Stimulated activated CD4-positive, alpha-beta T cell treated with anti-CD3 and anti-CD28 coated beads, Interleukin-12 subunit alpha, Interleukin-12 subunit beta, amount 100 ng/mL, for 4 hours (primary cell): ENCODE data around the gene HNRNPM.

ENCODE experiments used
- DNase-seq: peaks from one replicate; pipeline ENCODE4 v3.0.0-alpha.2; 2020

Gene HNRNPM

DNA sequence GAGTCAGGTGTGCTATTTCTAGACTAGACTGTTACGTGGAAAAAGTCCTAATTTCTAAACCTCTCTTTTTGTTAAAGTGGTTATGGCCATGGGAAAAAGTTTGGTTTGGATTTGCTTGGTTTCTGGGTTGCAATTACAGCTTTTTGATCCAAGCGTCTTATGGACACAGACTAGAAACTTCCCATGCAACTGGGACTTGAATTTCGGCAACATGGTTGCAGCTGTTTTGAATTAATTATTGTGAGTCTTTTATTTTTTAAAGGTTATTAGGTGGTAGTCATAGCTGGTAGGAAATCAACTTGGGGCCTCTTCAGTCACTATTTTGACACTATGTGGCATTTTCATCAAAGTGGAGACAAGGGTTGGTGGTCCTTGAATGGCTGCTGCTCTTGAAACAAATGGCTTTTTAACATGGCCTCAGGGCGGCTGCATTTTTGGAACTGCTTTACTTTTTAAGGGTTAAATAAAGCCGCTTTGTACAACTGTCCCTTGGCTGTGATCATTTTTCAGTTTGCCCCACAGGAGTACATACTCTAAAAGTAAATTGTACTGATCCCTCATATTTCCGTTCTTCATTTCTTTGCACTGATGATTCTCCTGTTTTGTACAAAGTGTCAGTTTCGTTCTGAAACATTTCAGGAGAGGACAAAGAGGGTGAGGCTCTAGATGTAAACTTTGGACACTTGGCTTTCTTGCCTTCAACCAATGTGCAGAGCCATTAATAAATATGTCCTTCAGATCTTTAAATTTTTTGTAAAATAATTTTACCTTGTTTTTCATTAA is 15.9 kb downstream of the HNRNPM start:
- DNase-seq = no peak

GRCh38 chr19:8461376-8461775 is 16.6 kb downstream of the HNRNPM start:
- DNase-seq = no peak

- DNase-seq = no peak
Measured at GRCh38 chr19:8461891-8462290, 17.1 kb downstream of the HNRNPM start.

DNA sequence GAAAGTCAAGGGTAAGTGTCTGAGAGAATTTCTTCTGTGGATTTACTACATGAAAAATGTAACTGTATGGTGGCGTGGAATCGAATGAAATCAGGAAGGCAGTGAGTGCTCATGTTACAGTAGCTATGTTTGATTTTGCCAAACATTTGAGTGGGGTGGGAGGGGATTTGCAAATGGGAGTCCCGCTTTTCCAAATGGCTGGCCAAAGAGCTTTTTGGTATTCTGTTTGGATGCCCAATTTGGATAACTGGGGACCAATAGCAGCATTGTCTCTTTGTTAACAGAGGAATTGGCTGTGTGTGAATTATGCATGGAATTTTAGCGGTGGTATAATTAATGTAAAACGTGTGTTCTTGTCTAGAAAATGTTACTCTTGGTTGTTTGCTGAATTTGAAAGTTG is 17.8 kb downstream of the HNRNPM start:
- DNase-seq = no peak

- no peak for DNase-seq
Measured at GRCh38 chr19:8463365-8463764, 18.6 kb downstream of the HNRNPM start.

DNA sequence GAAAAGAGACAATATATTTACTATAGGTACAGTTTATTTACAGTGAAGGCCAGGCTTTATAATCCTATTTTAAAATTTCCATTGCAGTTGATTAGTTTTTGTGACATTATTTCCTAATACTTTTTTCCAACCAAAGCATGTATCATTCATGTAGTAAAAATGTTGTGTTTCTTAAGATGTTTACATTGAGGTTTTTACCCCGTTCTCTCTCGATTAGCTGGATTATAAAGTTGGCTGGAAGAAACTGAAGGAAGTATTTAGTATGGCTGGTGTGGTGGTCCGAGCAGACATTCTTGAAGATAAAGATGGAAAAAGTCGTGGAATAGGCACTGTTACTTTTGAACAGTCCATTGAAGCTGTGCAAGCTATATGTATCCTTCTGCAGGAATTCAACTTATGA is 21.2 kb downstream of the HNRNPM start:
- no peak for DNase-seq

- no peak for DNase-seq
Measured at GRCh38 chr19:8468124-8468523, 23.3 kb downstream of the HNRNPM start.

GRCh38 chr19:8468761-8469373 is 24.1 kb downstream of the HNRNPM start:
- no peak for DNase-seq

DNA sequence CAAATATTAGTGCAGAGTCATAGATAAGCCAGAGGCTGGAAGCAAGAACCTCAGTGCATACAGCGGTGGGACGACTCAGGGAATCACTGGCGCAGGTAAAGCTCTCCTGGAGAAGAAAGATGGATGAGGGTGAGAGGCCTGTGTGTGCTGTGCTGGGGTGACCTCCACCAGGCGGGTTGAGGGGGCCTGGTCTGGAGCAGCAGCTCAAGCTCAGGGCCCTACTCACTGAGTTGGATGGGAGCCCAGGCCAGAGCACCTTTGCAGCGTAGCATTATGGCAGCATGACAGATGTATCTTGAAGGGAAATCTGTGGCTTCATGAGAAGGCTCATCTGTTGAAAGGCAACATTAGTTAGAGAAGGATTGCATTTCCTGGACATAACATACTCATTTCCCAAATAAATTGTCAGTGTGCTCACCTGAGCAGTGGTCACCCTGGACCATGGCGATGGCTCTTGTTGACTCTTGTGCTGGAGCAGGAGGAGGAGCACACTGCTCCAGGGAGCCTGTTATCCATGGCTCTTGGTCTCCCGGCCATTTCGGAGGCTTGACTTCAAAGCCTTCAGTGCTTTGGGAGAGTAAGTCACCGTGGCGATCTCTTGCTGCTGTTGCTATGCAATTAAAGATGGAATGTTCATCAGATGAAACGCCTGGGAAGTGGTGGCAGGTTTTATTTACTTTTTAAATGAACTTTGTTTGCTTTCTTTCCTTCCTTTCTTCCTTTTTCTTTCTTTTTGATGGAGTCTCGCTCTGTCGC is 25.0 kb downstream of the HNRNPM start:
- DNase-seq = no peak

GRCh38 chr19:8473648-8474476 is 29.1 kb downstream of the HNRNPM start:
- no peak for DNase-seq

DNA sequence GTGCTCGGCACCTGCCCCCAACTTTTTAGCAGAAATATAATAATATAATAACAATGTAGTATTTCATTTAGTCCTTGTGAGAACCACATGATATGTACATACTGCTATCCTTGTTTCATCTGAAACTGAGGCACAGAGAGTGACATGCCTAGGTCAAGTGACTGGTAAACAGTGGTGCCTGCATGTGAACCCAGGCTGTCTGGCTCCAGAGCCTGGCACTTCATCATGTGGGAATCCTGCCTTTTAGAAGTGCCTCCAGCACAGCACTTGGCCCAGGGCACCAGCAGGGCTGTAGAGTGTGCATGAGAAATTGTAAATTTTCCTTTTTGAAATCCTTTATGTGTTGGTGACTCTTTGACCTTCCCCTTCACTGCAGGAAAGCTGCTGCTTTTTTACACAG is 30.2 kb downstream of the HNRNPM start:
- DNase-seq = no peak

GRCh38 chr19:8476524-8476923 is 31.7 kb downstream of the HNRNPM start:
- no peak for DNase-seq

DNA sequence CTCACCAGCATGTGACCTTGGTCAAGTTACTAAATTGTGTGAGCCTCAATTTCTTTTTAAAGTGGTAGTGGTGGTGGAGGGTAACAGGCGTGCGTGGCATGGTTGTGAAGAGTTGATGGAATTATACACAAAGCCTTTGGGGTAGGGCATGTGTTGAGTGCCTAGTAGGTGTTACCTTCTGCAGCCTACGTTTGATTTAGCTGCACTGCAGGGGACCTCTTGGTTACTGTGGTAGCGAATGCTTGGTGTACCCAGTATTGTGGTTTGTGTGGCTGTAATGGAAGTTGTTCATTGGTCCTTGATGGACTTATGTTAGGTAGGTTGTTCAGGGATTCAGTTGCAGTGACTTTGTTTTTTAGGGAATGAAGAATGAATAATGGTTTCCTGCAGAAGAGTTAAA is 33.1 kb downstream of the HNRNPM start:
- no peak for DNase-seq

DNA sequence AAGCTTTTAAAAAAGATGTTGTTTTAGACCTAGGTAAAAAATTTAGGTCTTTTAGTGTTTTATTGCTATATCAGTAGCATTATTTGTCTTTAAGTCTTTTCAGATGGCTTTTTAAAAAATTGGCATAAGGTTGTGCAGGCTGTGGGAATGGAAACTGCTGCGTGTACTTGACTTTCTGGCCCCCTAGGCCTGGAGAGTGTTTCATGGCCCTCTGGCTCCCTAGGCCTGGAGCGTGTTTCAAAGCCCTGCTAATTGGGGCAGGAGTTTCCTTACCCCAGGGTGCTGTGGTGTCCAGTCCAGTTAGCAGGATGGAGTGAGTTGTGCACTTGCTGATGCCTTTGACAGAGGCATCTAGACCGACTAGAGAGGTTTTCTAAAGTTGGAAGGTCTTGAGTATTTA is 33.8 kb downstream of the HNRNPM start:
- DNase-seq = no peak

- DNase-seq = no peak
Measured at GRCh38 chr19:8481201-8481600, 36.4 kb downstream of the HNRNPM start.

DNA sequence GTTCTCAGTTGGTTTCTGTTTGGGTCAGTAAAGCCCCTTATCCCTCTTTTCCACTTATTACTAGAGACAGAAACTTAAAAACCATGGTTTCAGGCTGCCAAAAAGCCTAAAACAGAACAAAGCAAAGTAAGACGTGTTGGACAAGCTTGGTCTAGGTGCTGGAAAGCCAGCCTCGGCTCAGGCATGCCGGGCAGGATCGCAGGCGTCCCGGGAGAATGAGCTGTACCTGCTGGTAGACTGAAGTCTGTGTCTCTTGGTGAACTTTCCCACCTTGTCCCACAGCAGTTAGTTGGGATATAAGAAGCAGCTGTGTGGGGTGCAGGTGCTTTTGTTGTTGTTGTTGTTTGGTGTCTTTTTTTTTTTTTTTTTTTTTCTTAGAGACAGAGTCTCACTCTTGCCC is 36.8 kb downstream of the HNRNPM start:
- no peak for DNase-seq

DNA sequence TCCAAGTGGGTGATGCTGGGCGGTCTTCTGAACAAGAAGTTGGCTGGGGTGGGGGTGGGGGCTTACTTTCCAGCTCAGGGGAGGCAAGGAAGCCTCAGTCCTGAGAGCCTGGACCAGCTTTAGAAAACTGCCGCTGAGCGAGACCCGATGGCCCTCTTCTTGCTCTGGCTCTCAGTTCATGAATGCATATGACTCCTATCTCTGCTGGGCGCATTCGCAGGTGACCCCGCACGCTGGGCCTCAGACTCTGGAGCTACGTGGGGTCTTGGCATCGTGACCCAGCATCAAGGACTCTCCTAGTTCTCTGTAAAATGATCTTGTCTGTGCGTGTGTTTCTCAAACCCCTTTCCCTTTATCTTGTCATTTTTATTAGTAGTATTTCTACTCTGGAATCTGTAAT is 37.9 kb downstream of the HNRNPM start:
- DNase-seq = no peak

DNA sequence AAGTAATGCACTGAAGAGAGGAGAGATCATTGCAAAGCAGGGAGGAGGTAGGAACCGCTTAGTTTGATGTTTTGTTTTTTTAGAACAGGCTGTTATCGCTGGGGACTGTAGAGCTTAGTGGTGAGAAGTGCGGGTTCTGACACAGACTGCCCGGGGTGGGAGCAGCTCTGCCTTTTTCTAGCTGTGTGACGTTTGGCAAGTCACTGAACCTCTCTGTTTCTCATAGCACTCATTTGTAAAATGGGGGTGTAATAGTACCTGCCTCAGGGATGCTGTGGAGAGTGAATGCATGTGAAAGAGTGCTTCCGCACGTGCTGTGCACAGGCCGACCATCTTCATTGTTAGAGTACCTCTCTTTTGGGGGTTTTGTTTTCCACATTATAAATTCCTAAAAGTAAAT is 38.4 kb downstream of the HNRNPM start:
- no peak for DNase-seq

- no peak for DNase-seq
Measured at GRCh38 chr19:8484331-8484894, 39.6 kb downstream of the HNRNPM start.

DNA sequence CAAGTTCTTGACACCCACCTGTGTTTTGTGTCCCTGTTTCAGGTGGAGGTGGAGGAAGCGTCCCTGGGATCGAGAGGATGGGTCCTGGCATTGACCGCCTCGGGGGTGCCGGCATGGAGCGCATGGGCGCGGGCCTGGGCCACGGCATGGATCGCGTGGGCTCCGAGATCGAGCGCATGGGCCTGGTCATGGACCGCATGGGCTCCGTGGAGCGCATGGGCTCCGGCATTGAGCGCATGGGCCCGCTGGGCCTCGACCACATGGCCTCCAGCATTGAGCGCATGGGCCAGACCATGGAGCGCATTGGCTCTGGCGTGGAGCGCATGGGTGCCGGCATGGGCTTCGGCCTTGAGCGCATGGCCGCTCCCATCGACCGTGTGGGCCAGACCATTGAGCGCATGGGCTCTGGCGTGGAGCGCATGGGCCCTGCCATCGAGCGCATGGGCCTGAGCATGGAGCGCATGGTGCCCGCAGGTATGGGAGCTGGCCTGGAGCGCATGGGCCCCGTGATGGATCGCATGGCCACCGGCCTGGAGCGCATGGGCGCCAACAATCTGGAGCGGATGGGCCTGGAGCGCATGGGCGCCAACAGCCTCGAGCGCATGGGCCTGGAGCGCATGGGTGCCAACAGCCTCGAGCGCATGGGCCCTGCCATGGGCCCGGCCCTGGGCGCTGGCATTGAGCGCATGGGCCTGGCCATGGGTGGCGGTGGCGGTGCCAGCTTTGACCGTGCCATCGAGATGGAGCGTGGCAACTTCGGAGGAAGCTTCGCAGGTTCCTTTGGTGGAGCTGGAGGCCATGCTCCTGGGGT is 41.0 kb downstream of the HNRNPM start:
- no peak for DNase-seq

- DNase-seq = no peak
Measured at GRCh38 chr19:8486661-8487136, 41.9 kb downstream of the HNRNPM start.
